Panc1 (cell line): ENCODE measurements around the gene SSH2. TPM values are rescaled to one million over a fixed set of nuclear protein-coding genes. Genes with fewer than 3 reads are reported as not detected.

Experiments
- ATAC-seq: fragments of 200-7000 bp; cut with Tn5 transposase; 2 replicates; pipeline ENCODE4 v1.9.1; 2020; ENCODE audit warnings: mild to moderate bottlenecking, moderate library complexity
- BruUV-seq: library from RNA; stranded (reverse); fragments of 400-500 nt; replicated peaks from 2 replicates; lab custom pipeline; 2021; lab: Mats Ljungman, UMichigan
- CTCF ChIA-PET: fragments of 300-600 bp; sonication (Branson Sonifier 250); formaldehyde crosslinking; loops from one replicate; lab custom pipeline; 2022; ENCODE audit warnings: antibody characterized with exemption; lab: Charles Lee
- POLR2A ChIA-PET: fragments of 300-600 bp; sonication (Branson Sonifier 250); formaldehyde crosslinking; loops from one replicate; lab custom pipeline; 2022; ENCODE audit warnings: antibody characterized with exemption; lab: Charles Lee
- DNase-seq: peaks from one replicate; pipeline ENCODE4 v3.0.0-alpha.2; 2010; ENCODE audit warnings: low read depth, low spot score
- H3K27ac ChIP-seq: 2 replicates; pipeline ENCODE4 v1.5.1; 2011; ENCODE audit warnings: mild to moderate bottlenecking, low read length, inconsistent platforms
- H3K27me3 ChIP-seq: fragments of 200-500 bp; sonication (Bioruptor generic); 2 replicates; pipeline ENCODE4 v1.6.0; 2014; ENCODE audit warnings: low read length, inconsistent platforms; ENCODE audit not compliant: control insufficient read depth, insufficient read depth
- H3K36me3 ChIP-seq: fragments of 200-500 bp; sonication (Bioruptor generic); 2 replicates; pipeline ENCODE4 v1.5.1; 2014; ENCODE audit warnings: inconsistent platforms, mild to moderate bottlenecking, low read length, moderate library complexity; ENCODE audit not compliant: control insufficient read depth, insufficient read depth
- H3K4me1 ChIP-seq: 2 replicates; pipeline ENCODE4 v1.5.1; 2011; ENCODE audit warnings: inconsistent platforms, mild to moderate bottlenecking, low read length, moderate library complexity; ENCODE audit not compliant: control insufficient read depth, insufficient read depth
- H3K4me3 ChIP-seq, 2 experiments: 2 replicates each; pipeline ENCODE4 v1.5.1; 2011 to 2012; ENCODE audit warnings: low read depth in 2 of 2, low read length in 2 of 2, mild to moderate bottlenecking in 2 of 2, inconsistent platforms in 1 of 2, moderate library complexity in 1 of 2
- H3K9me3 ChIP-seq: fragments of 200-500 bp; sonication (Bioruptor generic); 2 replicates; pipeline ENCODE4 v1.5.1; 2014; ENCODE audit warnings: low read depth, mild to moderate bottlenecking, inconsistent platforms, low read length, moderate library complexity; ENCODE audit not compliant: control insufficient read depth, insufficient read depth
- POLR2AphosphoS5 ChIP-seq: IDR thresholded peaks from 2 replicates; pipeline ENCODE4 v1.6.1; 2012; ENCODE audit warnings: mild to moderate bottlenecking, low read depth, low read length, moderate library complexity
- REST ChIP-seq, 2 experiments: IDR thresholded peaks; 2 replicates each; pipeline ENCODE4 v1.6.1; 2011 to 2012; ENCODE audit warnings: low read depth in 2 of 2, control low read depth in 1 of 2, low read length in 1 of 2, mild to moderate bottlenecking in 1 of 2, moderate library complexity in 1 of 2; ENCODE audit not compliant: insufficient read depth in 1 of 2
- SIN3A ChIP-seq: IDR thresholded peaks from 2 replicates; pipeline ENCODE4 v1.6.1; 2012; ENCODE audit warnings: low read depth, mild to moderate bottlenecking, low read length, moderate library complexity, borderline replicate concordance; ENCODE audit not compliant: insufficient read depth
- TCF7L2 ChIP-seq: IDR thresholded peaks from 2 replicates; pipeline ENCODE4 v1.6.1; 2011; ENCODE audit warnings: mild to moderate bottlenecking, low read depth, low read length, inconsistent platforms
- in situ Hi-C: cut with HindIII; loops from 2 replicates; pipeline ENCODE4 v1.10.0; 2016; ENCODE audit warnings: low sequenced_read_pairs, low pct_unique_long_range_greater_than_20kb
- intact Hi-C: fragments of 100-400 bp; cut with micrococcal nuclease; formaldehyde crosslinking; loops from one replicate; pipeline ENCODE4 v1.10.0; 2022; ENCODE audit not compliant: unreplicated experiment
- total RNA-seq: library from RNA; stranded (reverse); gene quantifications from one replicate; pipeline ENCODE4 v1.2.1, GENCODE V29; 2021; ENCODE audit not compliant: unreplicated experiment

Gene SSH2
- total RNA-seq, 1 experiment from 2014 or later = 30.6 TPM

- no peaks in the 10 kb centered on the region for H3K36me3 ChIP-seq
- in situ Hi-C loops = no loop called here
These were observed 288.9 kb downstream of the SSH2 start for GRCh38 chr17:29640981-29641642.

GRCh38 chr17:29640413-29640812, 289.6 kb downstream of the SSH2 start:
- no peaks in the 10 kb centered on the region for H3K36me3 ChIP-seq
- BruUV-seq = no TSS peak
- H3K27ac ChIP-seq = no peak overlapping the region
- ChIA-PET CTCF (interaction anchor here (0.7 to 2.4 kb wide), 5 partner anchors 25 to 167 kb away, joined by 3 to 38 read pairs (median 4); no protein-coding TSS in a partner anchor), POLR2A (interaction anchor here (0.7 kb wide), 1 partner anchor 64 kb away, joined by 4 read pairs; no protein-coding TSS in a partner anchor)
- in situ Hi-C loops (no loop called here), intact Hi-C loops (no loop called here)
- no peak for TF ChIP-seq REST (IDR thresholded peaks at IDR 0.05; ENCODE audit: insufficient read depth in 1 of 2, low read depth in 2 of 2, low read length in 1 of 2)
- no peak for TF ChIP-seq TCF7L2
- TF ChIP-seq SIN3A = no peak
- H3K27me3 ChIP-seq = no peaks in the 10 kb centered on the region
- H3K4me3 ChIP-seq = no peak overlapping the region
- DNase-seq (no peak), ATAC-seq (no peak)
- H3K9me3 ChIP-seq = no peaks in the 10 kb centered on the region
- H3K4me1 ChIP-seq = peaks cover 6% of the 10 kb centered on the region; the same call in 1 of the 2 replicates

More at GRCh38 chr17:29640981-29641642, 288.9 kb downstream of the SSH2 start:
- CTCF ChIA-PET = interaction anchor here (0.6 to 2.4 kb wide), 3 partner anchors 95 to 1079 kb away, joined by 4 to 7 read pairs (median 6); no protein-coding TSS in a partner anchor
- Histone ChIP-seq H3K4me3 (no peak overlapping the region), H3K9me3 (no peaks in the 10 kb centered on the region), H3K4me1 (peaks cover 6% of the 10 kb centered on the region; the same call in 1 of the 2 replicates), H3K27me3 (no peaks in the 10 kb centered on the region), H3K27ac (no peak overlapping the region)
- POLR2A ChIA-PET = interaction anchor here (0.7 kb wide), 1 partner anchor 65 kb away, joined by 4 read pairs; no protein-coding TSS in a partner anchor
- ATAC-seq (no peak), DNase-seq (no peak)
- no peak for TF ChIP-seq TCF7L2
- no TSS peak for BruUV-seq
- intact Hi-C loops = no loop called here

GRCh38 chr17:29633886-29634285, 296.1 kb downstream of the SSH2 start:
- Histone ChIP-seq H3K36me3 (no peaks in the 10 kb centered on the region), H3K4me1 (peaks cover under 1% of the 10 kb centered on the region; the same call in 1 of the 2 replicates), H3K27me3 (no peaks in the 10 kb centered on the region), H3K4me3 (no peak overlapping the region), H3K27ac (no peak overlapping the region), H3K9me3 (no peaks in the 10 kb centered on the region)
- ChIA-PET CTCF (interaction anchor here (1.0 kb wide), 1 partner anchor 17 kb away, joined by 5 read pairs; no protein-coding TSS in a partner anchor), POLR2A (no interaction called here)
- in situ Hi-C loops (no loop called here), intact Hi-C loops (no loop called here)
- no peak for ATAC-seq
- no peak for DNase-seq
- BruUV-seq = no TSS peak
- no peak for TF ChIP-seq SIN3A
- TF ChIP-seq POLR2AphosphoS5 = no peak
